Stimulated activated CD4-positive, alpha-beta T cell treated with anti-CD3 and anti-CD28 coated beads, Interleukin-4, amount 100 ng/mL, for 24 hours (primary cell): Measurements from ENCODE around the gene G6PC2.
"Not testable (repeated sequence)": the region's sequence is repeated elsewhere in the genome, so short reads cannot be mapped to it uniquely, and the experiment has no call there.

Experiments
- DNase-seq: peaks from one replicate; pipeline ENCODE4 v3.0.0-alpha.2; 2020

The G6PC2 gene

GRCh38 chr2:168907940-168908662 is 7.0 kb downstream of the G6PC2 start:
- no peak for DNase-seq

GRCh38 chr2:168910330-168910729 is 9.2 kb downstream of the G6PC2 start:
- DNase-seq = no peak

GRCh38 chr2:168912466-168912865 is 11.4 kb downstream of the G6PC2 start:
- no peak for DNase-seq

DNA sequence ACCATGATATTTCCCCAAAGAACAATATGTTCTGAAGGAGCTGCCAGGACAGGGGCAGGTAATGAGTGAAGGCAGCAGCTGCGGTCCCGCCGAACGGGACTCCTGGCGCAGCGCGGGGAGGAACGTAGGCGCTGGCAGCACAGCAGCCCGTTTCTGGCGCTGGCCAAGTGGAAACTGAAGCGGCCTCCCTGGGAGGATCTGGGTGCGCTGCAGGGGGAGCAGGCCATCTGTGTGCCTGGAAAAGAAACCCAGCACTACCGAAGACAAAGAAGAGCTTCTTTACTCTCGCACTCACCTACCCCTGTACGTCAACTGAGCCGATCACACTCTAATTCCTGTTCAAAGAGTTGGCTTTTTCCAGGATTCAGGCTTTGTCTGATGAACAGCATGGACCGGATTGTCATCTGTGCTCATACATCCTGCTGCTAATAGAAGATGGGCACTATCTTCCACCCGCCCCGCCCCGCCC is 11.8 kb downstream of the G6PC2 start:
- no peak for DNase-seq

- no peak for DNase-seq
Measured at GRCh38 chr2:168913495-168913894, 12.4 kb downstream of the G6PC2 start.

GRCh38 chr2:168915441-168916330 is 14.6 kb downstream of the G6PC2 start:
- no peak for DNase-seq

- DNase-seq = no peak
Measured at GRCh38 chr2:168916331-168916675, 15.2 kb downstream of the G6PC2 start.

GRCh38 chr2:168920504-168921157 is 19.5 kb downstream of the G6PC2 start:
- no peak for DNase-seq

- no peak for DNase-seq
Measured at GRCh38 chr2:168926621-168927386, 25.7 kb downstream of the G6PC2 start.

- no peak for DNase-seq
Measured at GRCh38 chr2:168928113-168928831, 27.2 kb downstream of the G6PC2 start.

DNA sequence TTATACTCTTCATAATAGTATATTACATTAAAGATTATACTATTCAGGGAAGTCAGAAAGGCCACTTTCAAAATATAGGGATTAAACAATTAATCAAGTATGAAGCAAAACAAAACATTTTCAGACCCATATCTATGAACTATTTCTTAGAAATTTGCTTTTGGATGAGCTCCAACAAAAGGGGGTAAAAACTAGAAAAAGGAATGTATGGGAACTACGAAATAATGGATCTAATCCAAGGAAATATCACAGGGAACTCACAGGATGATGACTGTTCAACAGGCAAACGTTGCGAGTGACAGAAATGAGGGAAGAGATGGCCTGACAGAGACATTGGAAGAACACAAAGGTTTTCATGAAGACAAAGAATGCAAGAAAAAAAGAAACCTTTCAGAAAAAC is 27.9 kb downstream of the G6PC2 start:
- DNase-seq = no peak

- no peak for DNase-seq
Measured at GRCh38 chr2:168930242-168930641, 29.2 kb downstream of the G6PC2 start.

- not testable (repeated sequence) for DNase-seq
Measured at GRCh38 chr2:168932174-168932573, 31.1 kb downstream of the G6PC2 start.

GRCh38 chr2:168934826-168935225 is 33.7 kb downstream of the G6PC2 start:
- no peak for DNase-seq

DNA sequence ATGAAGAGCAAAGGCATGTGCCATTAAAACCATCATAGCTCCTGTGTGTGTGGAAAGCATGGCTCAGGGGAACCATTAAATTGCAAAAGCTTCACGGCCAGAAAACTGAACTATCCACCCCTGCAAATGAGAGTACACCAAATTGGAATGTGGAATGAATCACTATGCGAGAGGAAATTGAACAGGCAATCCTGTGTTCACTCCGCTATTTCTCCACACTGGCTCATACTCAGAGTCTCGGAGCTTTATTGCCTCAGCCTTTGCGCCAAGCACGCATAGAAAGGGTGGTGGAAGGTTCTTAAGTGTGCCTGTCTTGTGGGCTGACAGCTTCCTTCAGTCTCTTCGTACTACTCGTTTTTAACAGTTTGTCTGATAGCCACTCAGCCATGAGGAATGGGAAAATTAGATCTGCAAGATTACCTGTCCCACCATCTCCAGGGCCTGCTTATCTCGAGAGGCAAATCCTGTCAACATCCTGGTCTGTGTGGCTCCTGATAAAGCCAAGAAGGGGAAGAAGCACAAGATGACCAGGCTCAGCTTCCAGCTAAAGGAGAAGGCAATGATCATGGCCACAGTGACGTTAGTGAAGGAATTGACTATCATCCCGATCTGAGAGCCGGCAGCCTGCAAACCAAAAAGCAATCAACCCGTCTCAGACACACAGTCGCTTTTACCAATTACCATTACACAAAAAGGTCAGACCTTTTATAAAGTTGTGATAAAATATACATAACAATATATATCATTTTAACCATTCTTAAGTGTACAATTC is 34.9 kb downstream of the G6PC2 start:
- no peak for DNase-seq

GRCh38 chr2:168939061-168939460 is 38.0 kb downstream of the G6PC2 start:
- no peak for DNase-seq

GRCh38 chr2:168939918-168940317 is 38.8 kb downstream of the G6PC2 start:
- DNase-seq = no peak

DNA sequence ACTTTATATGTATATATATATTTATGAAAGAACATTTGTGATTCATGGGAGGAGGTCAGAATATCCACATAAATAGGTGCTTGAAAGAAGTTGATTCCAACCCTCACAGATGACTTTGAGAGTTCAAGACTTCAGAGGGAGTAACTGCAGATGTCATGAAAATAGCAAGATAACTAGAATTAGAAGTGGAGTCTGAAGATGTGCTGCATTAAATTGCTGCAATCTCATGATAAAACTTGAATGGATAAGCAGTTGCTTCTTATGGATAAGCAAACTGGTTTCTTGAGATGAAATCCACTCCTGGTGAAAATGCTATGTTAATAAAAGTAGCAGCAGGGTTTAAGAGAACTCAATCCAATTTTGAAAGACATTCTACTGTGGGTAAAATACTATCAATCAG is 40.2 kb downstream of the G6PC2 start:
- no peak for DNase-seq

GRCh38 chr2:168944065-168944464 is 43.0 kb downstream of the G6PC2 start:
- DNase-seq = no peak

GRCh38 chr2:168945508-168945907 is 44.4 kb downstream of the G6PC2 start:
- DNase-seq = no peak

GRCh38 chr2:168948621-168949212 is 47.6 kb downstream of the G6PC2 start:
- DNase-seq = no peak
